ENCODE data around the gene ASB1. TPM values are rescaled to one million over a fixed set of nuclear protein-coding genes. Genes with fewer than 3 reads are reported as not detected.

Gene ASB1
- total RNA-seq, 4 donors from 2014 or later: 3.9 to 17.7 (median 8.9) TPM

GRCh38 chr2:238445409-238446190 is 18.9 kb downstream of the ASB1 start:
- TF ChIP-seq POLR2A (IDR thresholded peaks at IDR 0.05) (no peak), CTCF (IDR thresholded peaks at IDR 0.05) (no peak)
- Histone ChIP-seq H3K4me3 (no peak overlapping the region), H3K36me3 (peaks cover 21 to 83% (median 23%) of the 10 kb centered on the region in 3 donors), H3K27me3 (no peaks in the 10 kb centered on the region), H3K27ac (no peak overlapping the region), H3K4me1 (peaks cover 0 to 19% (median 0%) of the 10 kb centered on the region in 3 donors), H3K9me3 (no peaks in the 10 kb centered on the region)
- 93% methylated on average over 10 to 17 of the region's 17 CpGs for WGBS, 2 donors
- DNase-seq: no peak
- intact Hi-C loops (cut with DNase I): no loop called here

GRCh38 chr2:238446371-238446770 is 19.6 kb downstream of the ASB1 start:
- Histone ChIP-seq H3K27me3 (no peaks in the 10 kb centered on the region), H3K4me1 (peaks cover 0 to 14% (median 0%) of the 10 kb centered on the region in 3 donors), H3K36me3 (peaks cover 21 to 83% (median 23%) of the 10 kb centered on the region in 3 donors), H3K27ac (no peak overlapping the region), H3K4me3 (no peak overlapping the region), H3K9me3 (no peaks in the 10 kb centered on the region)
- DNase-seq: no peak
- no peak for TF ChIP-seq POLR2A (IDR thresholded peaks at IDR 0.05)
- TF ChIP-seq CTCF (IDR thresholded peaks at IDR 0.05): no peak
- 90 to 95% methylated on average over 6 to 8 of the region's 8 CpGs for WGBS, 2 donors
- intact Hi-C loops (cut with DNase I): no loop called here

GRCh38 chr2:238448031-238448955 is 21.6 kb downstream of the ASB1 start:
- Histone ChIP-seq H3K27me3 (no peaks in the 10 kb centered on the region), H3K36me3 (peaks cover 21 to 95% (median 30%) of the 10 kb centered on the region in 3 donors), H3K4me3 (no peak overlapping the region), H3K9me3 (no peaks in the 10 kb centered on the region), H3K4me1 (peaks cover 0 to 4% (median 0%) of the 10 kb centered on the region in 3 donors), H3K27ac (no peak overlapping the region)
- TF ChIP-seq CTCF (IDR thresholded peaks at IDR 0.05) (no peak), POLR2A (IDR thresholded peaks at IDR 0.05) (no peak)
- intact Hi-C loops (cut with DNase I): no loop called here
- WGBS, 2 donors: 73 to 89% methylated on average over 10 to 11 of the region's 19 CpGs
- DNase-seq: no peak

- H3K4me1 ChIP-seq: peaks cover 0 to 4% (median 0%) of the 10 kb centered on the region in 3 donors
- H3K9me3 ChIP-seq: no peaks in the 10 kb centered on the region
- no peaks in the 10 kb centered on the region for H3K27me3 ChIP-seq
- no peak overlapping the region for H3K4me3 ChIP-seq
- WGBS, 2 donors: 82 to 85% methylated on average over 6 of the region's 8 CpGs
- H3K36me3 ChIP-seq: peaks cover 20 to 88% (median 27%) of the 10 kb centered on the region in 3 donors
- H3K27ac ChIP-seq: peak overlapping the region in 1 of 4 donors; percentile 56
- DNase-seq: no peak
- intact Hi-C loops (cut with DNase I): no loop called here
- no peak for TF ChIP-seq POLR2A (IDR thresholded peaks at IDR 0.05)
- TF ChIP-seq CTCF (IDR thresholded peaks at IDR 0.05): no peak
Observed at GRCh38 chr2:238449241-238449640, 22.5 kb downstream of the ASB1 start.

Data from esophagus squamous epithelium (tissue), 5 donors.